Mammary microvascular endothelial cell (primary cell): ENCODE results near the gene TAF8. TPM values are rescaled to one million over a fixed set of nuclear protein-coding genes. Genes with fewer than 3 reads are reported as not detected.

Experiments used
- total RNA-seq: library from RNA; depleted of rRNA; stranded (reverse); fragments of >200 nt; gene quantifications from 2 replicates; pipeline ENCODE4 v1.2.3, GENCODE V29; 2015

TAF8 gene, protein sequence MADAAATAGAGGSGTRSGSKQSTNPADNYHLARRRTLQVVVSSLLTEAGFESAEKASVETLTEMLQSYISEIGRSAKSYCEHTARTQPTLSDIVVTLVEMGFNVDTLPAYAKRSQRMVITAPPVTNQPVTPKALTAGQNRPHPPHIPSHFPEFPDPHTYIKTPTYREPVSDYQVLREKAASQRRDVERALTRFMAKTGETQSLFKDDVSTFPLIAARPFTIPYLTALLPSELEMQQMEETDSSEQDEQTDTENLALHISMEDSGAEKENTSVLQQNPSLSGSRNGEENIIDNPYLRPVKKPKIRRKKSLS
- 14.2 and 23.0 TPM in 2 replicates for total RNA-seq

GRCh38 chr6:42050297-42051267 lies at the start of gene TAF8:
TAF8 (plus strand) TSS chr6:42050524; CDS start chr6:42050542, 18 bp downstream.

Other genes with a start within 250 kb of the TAF8 start
- gene USP49, start 155.1 kb upstream of the TAF8 start, total RNA-seq, result 1.8 and 1.9 TPM in 2 replicates
- 25.0 TPM in 2 replicates for gene MED20, start 129.4 kb upstream of the TAF8 start, total RNA-seq
- 10.3 and 14.3 TPM in 2 replicates for gene BYSL, start 129.0 kb upstream of the TAF8 start, total RNA-seq
- gene CCND3, start 108.7 kb upstream of the TAF8 start, total RNA-seq, result 124 and 135 TPM in 2 replicates
- gene C6orf132, start 92.1 kb downstream of the TAF8 start, total RNA-seq, result 0.07 and 0.10 TPM in 2 replicates
- gene GUCA1A, start 122.8 kb downstream of the TAF8 start, total RNA-seq, result not detected in 2 replicates
- gene GUCA1B, start 144.4 kb downstream of the TAF8 start, total RNA-seq, result 0.30 and 0.73 TPM in 2 replicates
- 45.4 and 47.9 TPM in 2 replicates for gene MRPS10, start 167.3 kb downstream of the TAF8 start, total RNA-seq